OCI-LY7 (cell line): ENCODE data around the gene ABCG5. TPM values are rescaled to one million over a fixed set of nuclear protein-coding genes. Genes with fewer than 3 reads are reported as not detected.

Source experiments
- BruUV-seq: library from RNA; stranded (reverse); fragments of 400-500 nt; replicated peaks from 2 replicates; lab custom pipeline; 2021; lab: Mats Ljungman, UMichigan
- CTCF ChIA-PET: fragments of 300-600 bp; sonication (Branson Sonifier 250); formaldehyde crosslinking; loops from one replicate; lab custom pipeline; 2022; ENCODE audit warnings: antibody characterized with exemption; ENCODE audit not compliant: unreplicated experiment; lab: Charles Lee
- POLR2A ChIA-PET: fragments of 300-600 bp; sonication (Branson Sonifier 250); formaldehyde crosslinking; loops from one replicate; lab custom pipeline; 2022; ENCODE audit warnings: antibody characterized with exemption; lab: Charles Lee
- DNase-seq: peaks from one replicate; pipeline ENCODE4 v3.0.0-alpha.2; 2015; ENCODE audit warnings: low spot score
- H2AFZ ChIP-seq: fragments of 200-600 bp; sonication (generic), shearing (Covaris generic); 2 replicates; pipeline ENCODE4 v1.6.1; 2014; ENCODE audit warnings: mild to moderate bottlenecking, antibody characterized with exemption, low read length, moderate library complexity
- H3K27ac ChIP-seq: fragments of 200-600 bp; sonication (generic); 2 replicates; pipeline ENCODE4 v1.5.1; 2014; ENCODE audit warnings: mixed run types, low read depth, mild to moderate bottlenecking, moderate library complexity, low read length, inconsistent platforms; ENCODE audit not compliant: poor library complexity, severe bottlenecking
- H3K36me3 ChIP-seq: fragments of 200-600 bp; sonication (generic); 2 replicates; pipeline ENCODE4 v1.6.1; 2014; ENCODE audit warnings: mild to moderate bottlenecking, antibody characterized with exemption, low read length, moderate library complexity, mixed read lengths; ENCODE audit not compliant: insufficient read depth
- H3K4me1 ChIP-seq: fragments of 200-600 bp; sonication (generic); 2 replicates; pipeline ENCODE4 v1.5.1; 2014; ENCODE audit warnings: mild to moderate bottlenecking, low read length; ENCODE audit not compliant: insufficient read depth, poor library complexity, severe bottlenecking
- H3K4me2 ChIP-seq: fragments of 200-600 bp; sonication (generic); 2 replicates; pipeline ENCODE4 v1.6.1; 2014; ENCODE audit warnings: mild to moderate bottlenecking, low read length
- H3K4me3 ChIP-seq: fragments of 200-600 bp; sonication (generic); 2 replicates; pipeline ENCODE4 v1.5.1; 2014; ENCODE audit warnings: mild to moderate bottlenecking, low read depth, low read length; ENCODE audit not compliant: poor library complexity, severe bottlenecking
- H3K79me2 ChIP-seq: fragments of 200-600 bp; sonication (generic); 2 replicates; pipeline ENCODE4 v1.6.1; 2016; ENCODE audit warnings: low read depth, mild to moderate bottlenecking, low read length, moderate library complexity, mixed read lengths; ENCODE audit not compliant: insufficient read depth
- H3K9me2 ChIP-seq: fragments of 200-600 bp; sonication (generic); 2 replicates; pipeline ENCODE4 v1.6.1; 2016; ENCODE audit warnings: mild to moderate bottlenecking, low read length, mixed read lengths; ENCODE audit not compliant: insufficient read depth
- H3K9me3 ChIP-seq: fragments of 200-600 bp; sonication (generic); 2 replicates; pipeline ENCODE4 v1.6.1; 2014; ENCODE audit warnings: mild to moderate bottlenecking, mixed run types, low read length, mixed read lengths
- H4K20me1 ChIP-seq: fragments of 200-600 bp; sonication (generic); 2 replicates; pipeline ENCODE4 v1.6.1; 2014; ENCODE audit warnings: mild to moderate bottlenecking, antibody characterized with exemption, low read length, moderate library complexity, mixed read lengths; ENCODE audit not compliant: insufficient read depth
- EZH2phosphoT487 ChIP-seq: fragments of 200-600 bp; sonication (generic); IDR thresholded peaks from 2 replicates; pipeline ENCODE4 v1.6.1; 2018; ENCODE audit warnings: low read depth, borderline replicate concordance, mild to moderate bottlenecking, mixed run types, antibody characterized with exemption, low read length, moderate library complexity, mixed read lengths
- intact Hi-C: fragments of 100-400 bp; cut with micrococcal nuclease; formaldehyde crosslinking; loops from one replicate; pipeline ENCODE4 v1.10.0; 2022; ENCODE audit not compliant: unreplicated experiment
- total RNA-seq, 2 experiments: library from RNA; depleted of rRNA in 1 of 2; stranded (reverse); fragments of >200 nt in 1 of 2; shearing (Covaris generic) in 1 of 2; gene quantifications; 2 replicates each; pipeline ENCODE4 v1.2.3, GENCODE V29; 2014 to 2022
- TF ChIP-seq, protein P1 (sequence below): fragments of 200-600 bp; sonication (generic); conservative IDR thresholded peaks from 2 replicates; pipeline ENCODE4 v1.5.1; 2014; ENCODE audit warnings: mild to moderate bottlenecking, antibody characterized with exemption, low read length, moderate library complexity, mixed read lengths

The ABCG5 gene
- total RNA-seq, 2 experiments from 2014 or later: not detected

DNA sequence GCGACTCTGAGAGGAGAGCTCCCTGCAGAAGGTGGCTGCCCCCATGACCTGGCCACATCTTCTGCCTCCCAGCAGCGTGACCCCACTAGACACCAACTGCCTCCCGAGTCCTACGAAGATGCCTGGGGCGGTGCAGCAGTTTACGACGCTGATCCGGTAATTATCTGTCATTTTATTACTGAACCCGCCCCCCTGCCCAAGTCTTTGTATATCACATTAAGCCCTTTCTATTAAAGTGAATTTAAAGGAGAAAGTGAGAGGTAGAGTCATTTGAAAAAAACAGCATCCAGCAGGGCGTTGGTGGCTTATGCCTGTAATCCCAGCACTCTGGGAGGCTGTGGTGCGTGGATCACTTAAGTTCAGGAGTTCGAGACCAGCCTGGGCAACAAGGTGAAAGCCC lies 33.5 kb upstream of the ABCG5 start:
- CTCF ChIA-PET: no interaction called here
- Histone ChIP-seq H3K4me3 (no peak overlapping the region), H3K36me3 (no peaks in the 10 kb centered on the region), H3K4me1 (no peaks in the 10 kb centered on the region), H3K79me2 (no peaks in the 10 kb centered on the region), H3K4me2 (no peak overlapping the region), H2AFZ (no peak overlapping the region), H3K9me2 (no peaks in the 10 kb centered on the region), H4K20me1 (no peaks in the 10 kb centered on the region), H3K27ac (no peak overlapping the region), H3K9me3 (no peaks in the 10 kb centered on the region)
- POLR2A ChIA-PET: no interaction called here
- no TSS peak for BruUV-seq
- TF ChIP-seq, protein P1, sequence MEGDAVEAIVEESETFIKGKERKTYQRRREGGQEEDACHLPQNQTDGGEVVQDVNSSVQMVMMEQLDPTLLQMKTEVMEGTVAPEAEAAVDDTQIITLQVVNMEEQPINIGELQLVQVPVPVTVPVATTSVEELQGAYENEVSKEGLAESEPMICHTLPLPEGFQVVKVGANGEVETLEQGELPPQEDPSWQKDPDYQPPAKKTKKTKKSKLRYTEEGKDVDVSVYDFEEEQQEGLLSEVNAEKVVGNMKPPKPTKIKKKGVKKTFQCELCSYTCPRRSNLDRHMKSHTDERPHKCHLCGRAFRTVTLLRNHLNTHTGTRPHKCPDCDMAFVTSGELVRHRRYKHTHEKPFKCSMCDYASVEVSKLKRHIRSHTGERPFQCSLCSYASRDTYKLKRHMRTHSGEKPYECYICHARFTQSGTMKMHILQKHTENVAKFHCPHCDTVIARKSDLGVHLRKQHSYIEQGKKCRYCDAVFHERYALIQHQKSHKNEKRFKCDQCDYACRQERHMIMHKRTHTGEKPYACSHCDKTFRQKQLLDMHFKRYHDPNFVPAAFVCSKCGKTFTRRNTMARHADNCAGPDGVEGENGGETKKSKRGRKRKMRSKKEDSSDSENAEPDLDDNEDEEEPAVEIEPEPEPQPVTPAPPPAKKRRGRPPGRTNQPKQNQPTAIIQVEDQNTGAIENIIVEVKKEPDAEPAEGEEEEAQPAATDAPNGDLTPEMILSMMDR: no peak
- TF ChIP-seq EZH2phosphoT487: no peak
- no peak for DNase-seq
- intact Hi-C loops: no loop called here

DNA sequence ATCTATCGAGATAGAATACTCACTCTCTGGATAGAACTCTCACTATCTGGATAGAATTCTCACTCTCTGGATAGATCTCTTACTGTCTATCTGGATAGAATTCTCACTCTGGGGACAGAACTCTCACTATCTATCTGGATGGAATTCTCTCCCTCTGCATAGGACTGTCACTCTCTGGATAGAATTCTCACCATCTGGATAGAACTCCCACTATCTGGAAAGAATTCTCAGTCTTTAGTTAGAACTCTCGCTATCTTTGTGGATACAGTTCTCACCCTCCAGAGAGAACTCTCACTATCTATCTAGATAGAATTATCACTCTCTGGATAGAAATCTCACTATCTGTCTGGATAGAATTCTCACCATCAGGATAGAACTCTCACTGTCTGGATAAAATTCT lies 16.7 kb upstream of the ABCG5 start:
- Histone ChIP-seq H3K4me1 (no peaks in the 10 kb centered on the region), H3K4me2 (no peak overlapping the region), H3K79me2 (no peaks in the 10 kb centered on the region), H4K20me1 (no peaks in the 10 kb centered on the region), H3K9me3 (no peaks in the 10 kb centered on the region), H3K36me3 (no peaks in the 10 kb centered on the region), H3K4me3 (no peak overlapping the region), H2AFZ (no peak overlapping the region), H3K27ac (no peak overlapping the region), H3K9me2 (no peaks in the 10 kb centered on the region)
- no peak for DNase-seq
- no TSS peak for BruUV-seq
- intact Hi-C loops: no loop called here
- POLR2A ChIA-PET: no interaction called here
- CTCF ChIA-PET: no interaction called here
- no peak for TF ChIP-seq EZH2phosphoT487
- TF ChIP-seq, protein P1: no peak

DNA sequence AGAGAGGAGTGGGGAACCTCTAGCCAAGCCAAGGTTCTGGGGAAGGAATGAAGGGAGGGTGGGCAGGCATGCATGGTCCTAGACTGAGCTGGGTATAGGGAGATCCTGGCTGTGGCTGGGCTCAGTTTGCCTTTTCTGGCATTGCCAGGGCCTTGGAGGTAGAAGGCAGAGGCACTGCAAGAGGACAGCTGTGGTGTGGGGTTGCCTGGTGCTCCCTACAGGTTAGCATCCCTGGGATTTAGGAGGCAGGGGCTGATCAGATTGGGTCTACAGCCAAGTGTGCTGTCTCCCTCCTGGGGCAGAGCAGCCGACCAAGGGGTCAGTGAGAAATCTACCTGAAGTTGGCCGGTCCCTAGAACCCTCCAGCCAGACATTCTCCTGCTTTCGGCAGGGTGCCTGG lies 16.0 kb upstream of the ABCG5 start:
- no peak overlapping the region for H3K27ac ChIP-seq
- H3K4me3 ChIP-seq: no peak overlapping the region
- ChIA-PET POLR2A (interaction anchor here (0.6 kb wide), 1 partner anchor 618 kb away, joined by 4 read pairs; no protein-coding TSS in a partner anchor), CTCF (no interaction called here)
- H4K20me1 ChIP-seq: no peaks in the 10 kb centered on the region
- BruUV-seq: no TSS peak
- H3K36me3 ChIP-seq: no peaks in the 10 kb centered on the region
- no peaks in the 10 kb centered on the region for H3K79me2 ChIP-seq
- TF ChIP-seq EZH2phosphoT487: no peak
- TF ChIP-seq, protein P1: no peak
- H3K4me1 ChIP-seq: no peaks in the 10 kb centered on the region
- intact Hi-C loops: no loop called here
- no peaks in the 10 kb centered on the region for H3K9me3 ChIP-seq
- H3K9me2 ChIP-seq: no peaks in the 10 kb centered on the region
- H2AFZ ChIP-seq: no peak overlapping the region
- DNase-seq: no peak
- H3K4me2 ChIP-seq: no peak overlapping the region
